Ishikawa (cell line): ENCODE results near the gene KIAA1549.

ENCODE experiments used
- CREB1 ChIP-seq: IDR thresholded peaks from 2 replicates; pipeline ENCODE4 v1.6.1; 2012; ENCODE audit warnings: low read depth
- EGR1 ChIP-seq: IDR thresholded peaks from 2 replicates; pipeline ENCODE4 v1.6.1; 2012
- EP300 ChIP-seq: IDR thresholded peaks from 2 replicates; pipeline ENCODE4 v1.6.1; 2012; ENCODE audit warnings: borderline replicate concordance
- MAX ChIP-seq: IDR thresholded peaks from 2 replicates; pipeline ENCODE4 v1.6.1; 2012
- RAD21 ChIP-seq: IDR thresholded peaks from 2 replicates; pipeline ENCODE4 v1.6.1; 2012; ENCODE audit warnings: low read depth
- REST ChIP-seq: IDR thresholded peaks from 2 replicates; pipeline ENCODE4 v1.6.1; 2012; ENCODE audit warnings: low read depth, mild to moderate bottlenecking
- TCF12 ChIP-seq: IDR thresholded peaks from 2 replicates; pipeline ENCODE4 v1.6.1; 2012; ENCODE audit warnings: low read depth
- YY1 ChIP-seq: IDR thresholded peaks from 2 replicates; pipeline ENCODE4 v1.6.1; 2012; ENCODE audit warnings: low read depth
- TF ChIP-seq, protein P1 (sequence below): IDR thresholded peaks from 2 replicates; pipeline ENCODE4 v1.6.1; 2012

DNA sequence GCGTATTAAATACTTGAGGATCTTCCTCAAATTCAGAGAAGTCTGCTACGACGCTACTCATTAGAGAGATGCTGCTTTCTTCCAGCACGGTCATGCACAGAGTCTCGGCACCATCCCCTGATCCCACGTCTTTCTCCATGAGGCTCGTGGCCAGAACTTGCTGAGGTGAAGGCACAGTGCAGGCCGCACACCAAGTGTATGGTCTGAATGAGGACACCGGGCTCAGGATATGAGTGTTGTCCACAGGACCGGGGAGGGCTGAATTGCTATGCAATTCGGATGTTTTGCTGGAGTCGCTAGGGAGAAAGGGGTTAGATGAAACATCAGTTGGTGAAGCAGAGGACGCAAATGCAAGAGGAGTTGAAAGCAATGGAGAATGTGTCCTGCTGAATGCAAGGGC is 63.0 kb downstream of the KIAA1549 start:
- no peak for TF ChIP-seq CREB1
- no peak for TF ChIP-seq YY1
- TF ChIP-seq TCF12 = no peak
- TF ChIP-seq EP300 = no peak
- TF ChIP-seq EGR1 = no peak
- TF ChIP-seq REST = no peak
- TF ChIP-seq, protein P1, sequence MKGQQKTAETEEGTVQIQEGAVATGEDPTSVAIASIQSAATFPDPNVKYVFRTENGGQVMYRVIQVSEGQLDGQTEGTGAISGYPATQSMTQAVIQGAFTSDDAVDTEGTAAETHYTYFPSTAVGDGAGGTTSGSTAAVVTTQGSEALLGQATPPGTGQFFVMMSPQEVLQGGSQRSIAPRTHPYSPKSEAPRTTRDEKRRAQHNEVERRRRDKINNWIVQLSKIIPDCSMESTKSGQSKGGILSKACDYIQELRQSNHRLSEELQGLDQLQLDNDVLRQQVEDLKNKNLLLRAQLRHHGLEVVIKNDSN = no peak
- no peak for TF ChIP-seq RAD21
- no peak for TF ChIP-seq MAX
